ENCODE measurements around the gene MRPL52.
A peak's percentile ranks its signal among the peaks of the same experiment; 100 is the strongest.
"Not testable (repeated sequence)": the region's sequence is repeated elsewhere in the genome, so short reads cannot be mapped to it uniquely, and the experiment has no call there.

The MRPL52 gene

GRCh38 chr14:22792158-22792557 is 37.5 kb upstream of the MRPL52 start:
- DNase-seq (ENCODE audit: low spot score) = no peak

GRCh38 chr14:22793550-22793949 is 36.1 kb upstream of the MRPL52 start:
- not testable (repeated sequence) for H3K4me3 ChIP-seq; H3K27ac ChIP-seq; DNase-seq (ENCODE audit: low spot score)

More at GRCh38 chr14:22792158-22792557, 37.5 kb upstream of the MRPL52 start:
- TF ChIP-seq, protein P1, sequence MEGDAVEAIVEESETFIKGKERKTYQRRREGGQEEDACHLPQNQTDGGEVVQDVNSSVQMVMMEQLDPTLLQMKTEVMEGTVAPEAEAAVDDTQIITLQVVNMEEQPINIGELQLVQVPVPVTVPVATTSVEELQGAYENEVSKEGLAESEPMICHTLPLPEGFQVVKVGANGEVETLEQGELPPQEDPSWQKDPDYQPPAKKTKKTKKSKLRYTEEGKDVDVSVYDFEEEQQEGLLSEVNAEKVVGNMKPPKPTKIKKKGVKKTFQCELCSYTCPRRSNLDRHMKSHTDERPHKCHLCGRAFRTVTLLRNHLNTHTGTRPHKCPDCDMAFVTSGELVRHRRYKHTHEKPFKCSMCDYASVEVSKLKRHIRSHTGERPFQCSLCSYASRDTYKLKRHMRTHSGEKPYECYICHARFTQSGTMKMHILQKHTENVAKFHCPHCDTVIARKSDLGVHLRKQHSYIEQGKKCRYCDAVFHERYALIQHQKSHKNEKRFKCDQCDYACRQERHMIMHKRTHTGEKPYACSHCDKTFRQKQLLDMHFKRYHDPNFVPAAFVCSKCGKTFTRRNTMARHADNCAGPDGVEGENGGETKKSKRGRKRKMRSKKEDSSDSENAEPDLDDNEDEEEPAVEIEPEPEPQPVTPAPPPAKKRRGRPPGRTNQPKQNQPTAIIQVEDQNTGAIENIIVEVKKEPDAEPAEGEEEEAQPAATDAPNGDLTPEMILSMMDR (IDR thresholded peaks at IDR 0.05) = no peak
- Histone ChIP-seq H3K27ac (no peak overlapping the region), H3K4me3 (no peak overlapping the region)

- TF ChIP-seq, protein P1 (IDR thresholded peaks at IDR 0.05) = no peak
- Histone ChIP-seq H3K4me3 (no peak overlapping the region), H3K27ac (no peak overlapping the region)
- DNase-seq (ENCODE audit: low spot score) = no peak
These were observed 35.7 kb upstream of the MRPL52 start for GRCh38 chr14:22793976-22794375.

- no peak for DNase-seq (ENCODE audit: low spot score)
- TF ChIP-seq, protein P1 (IDR thresholded peaks at IDR 0.05) = no peak
These were observed 35.1 kb upstream of the MRPL52 start for GRCh38 chr14:22794551-22794951.

GRCh38 chr14:22796087-22796707 is 33.5 kb upstream of the MRPL52 start:
- no peak for DNase-seq (ENCODE audit: low spot score)
- TF ChIP-seq, protein P1 (IDR thresholded peaks at IDR 0.05) = no peak
- Histone ChIP-seq H3K27ac (no peak overlapping the region), H3K4me3 (no peak overlapping the region)

More at GRCh38 chr14:22794551-22794951, 35.1 kb upstream of the MRPL52 start:
- no peak overlapping the region for H3K4me3 ChIP-seq
- no peak overlapping the region for H3K27ac ChIP-seq

DNA sequence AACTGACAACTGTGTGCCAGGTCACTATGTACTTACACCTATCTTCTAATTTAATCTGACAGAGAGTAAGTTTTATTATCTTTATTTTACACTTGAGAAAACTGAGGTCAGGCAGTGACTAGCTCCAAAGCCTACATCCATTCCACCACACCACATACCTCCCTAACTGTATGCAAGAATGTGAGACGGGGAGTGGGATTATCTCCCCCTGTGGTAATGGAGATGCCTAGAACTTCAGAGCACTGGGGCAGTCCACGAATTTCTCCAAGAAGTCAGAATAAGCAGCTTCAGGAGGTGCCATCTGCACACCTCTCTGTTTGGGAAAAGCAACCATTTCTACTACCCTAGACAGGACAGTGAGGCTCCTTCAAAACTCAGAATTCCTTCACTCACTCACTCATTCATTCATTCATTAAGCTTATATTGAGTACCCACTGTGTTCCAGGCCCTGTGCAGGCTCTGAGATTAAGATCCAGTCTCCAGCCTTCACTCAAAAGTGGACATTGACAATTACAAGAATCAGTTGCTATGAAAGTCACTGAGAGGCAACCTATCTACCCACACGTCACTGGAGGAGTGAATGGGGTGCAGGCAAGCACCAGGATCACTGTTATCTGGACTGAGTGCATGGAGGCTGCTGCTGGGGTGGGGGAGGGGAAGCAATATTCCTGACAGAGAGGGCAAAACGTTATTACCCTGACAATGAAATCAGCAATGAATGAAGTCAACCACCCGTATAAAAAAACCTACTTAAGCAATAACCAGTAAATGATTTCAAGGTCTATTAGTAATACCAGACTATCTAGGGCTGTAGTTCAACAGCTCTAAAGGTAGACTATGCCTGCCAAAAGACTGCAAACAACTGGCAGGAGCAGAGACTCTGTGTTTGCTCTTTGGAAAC is 32.4 kb upstream of the MRPL52 start:
- DNase-seq (ENCODE audit: low spot score) = no peak
- Histone ChIP-seq H3K27ac (no peak overlapping the region), H3K4me3 (no peak overlapping the region)
- TF ChIP-seq, protein P1 (IDR thresholded peaks at IDR 0.05) = no peak

- H3K4me3 ChIP-seq = no peak overlapping the region
- TF ChIP-seq, protein P1 (IDR thresholded peaks at IDR 0.05) = no peak
- DNase-seq (ENCODE audit: low spot score) = no peak
- H3K27ac ChIP-seq = peak overlapping the region in 1 of 2 donors; percentile 20
These were observed 31.2 kb upstream of the MRPL52 start for GRCh38 chr14:22798528-22798927.

All from coronary artery (tissue), 2 donors.